Measurements from ENCODE around the gene BAIAP3. TPM values are rescaled to one million over a fixed set of nuclear protein-coding genes. Genes with fewer than 3 reads are reported as not detected.

The BAIAP3 gene
- total and polyA plus RNA-seq, 10 of the 15 experiments (the other 5 are each of a cell fraction or from before 2014, with no cell fraction given), result 0.03 to 0.56 (median 0.17) TPM; not detected in 3

- H3K27me3 ChIP-seq (replicated peaks in 1 of 2; ENCODE audit: control insufficient read depth in 2 of 2, insufficient read depth in 2 of 2, low read length in 1 of 2), result no peaks in the 10 kb centered on the region; a peak in 2 of 4 replicates
These were observed 43.4 kb upstream of the BAIAP3 start for GRCh38 chr16:1290063-1290501.

GRCh38 chr16:1290860-1291575, 42.4 kb upstream of the BAIAP3 start:
- DNase-seq (ENCODE audit: low read depth, low spot score) (no peak), FAIRE-seq (no peak), ATAC-seq (no peak)
- RAD21 ChIA-PET (ENCODE audit: unreplicated experiment), result no interaction called here
- H3K4me1 ChIP-seq (ENCODE audit: control insufficient read depth, insufficient read depth, low read length), result no peaks in the 10 kb centered on the region
- H3K4me3 ChIP-seq, result no peak overlapping the region
- no peaks in the 10 kb centered on the region for H3K79me2 ChIP-seq (ENCODE audit: control insufficient read depth, insufficient read depth, low read length)
- no peak overlapping the region for H3K27ac ChIP-seq (ENCODE audit: control insufficient read depth, insufficient read depth)
- in situ Hi-C loops (cut with MboI), result no loop called here
- intact Hi-C loops (cut with micrococcal nuclease; ENCODE audit: unreplicated experiment), result no loop called here
- POLR2A ChIA-PET, result no interaction called here
- H3K4me2 ChIP-seq (ENCODE audit: control insufficient read depth, insufficient read depth), result no peak overlapping the region
- no peaks in the 10 kb centered on the region for H3K9me3 ChIP-seq (replicated peaks; ENCODE audit: control insufficient read depth, insufficient read depth, low read length)
- no peak overlapping the region for H3K9ac ChIP-seq (ENCODE audit: control insufficient read depth, insufficient read depth, low read length)
- WGBS (ENCODE audit: insufficient coverage, insufficient replicate concordance, low lambda C conversion rate, missing lambda C conversion rate), result 56% methylated on average over 27 of the region's 29 CpGs
- CTCF ChIA-PET, result interaction anchor here (2.0 kb wide), 1 partner anchor 10 kb away, joined by 7 read pairs; no protein-coding TSS in a partner anchor
- SMC1A ChIA-PET (ENCODE audit: uncharacterized antibody, unreplicated experiment), result no interaction called here
- H4K20me1 ChIP-seq (ENCODE audit: control insufficient read depth, insufficient read depth), result no peaks in the 10 kb centered on the region
- H3K27me3 ChIP-seq (replicated peaks in 1 of 2; ENCODE audit: control insufficient read depth in 2 of 2, insufficient read depth in 2 of 2, low read length in 1 of 2), result no peaks in the 10 kb centered on the region; a peak in 2 of 4 replicates
- BruUV-seq (replicated peaks), result no TSS peak
- H3K36me3 ChIP-seq (ENCODE audit: control insufficient read depth in 2 of 2, insufficient read depth in 2 of 2, low read length in 1 of 2), result no peaks in the 10 kb centered on the region
- H2AFZ ChIP-seq (ENCODE audit: control insufficient read depth, low read depth, low read length), result no peak overlapping the region
- TF ChIP-seq ZNF274 (IDR thresholded peaks at IDR 0.05; ENCODE audit: insufficient read depth, insufficient read length) (no peak), CHD1 (IDR thresholded peaks at IDR 0.05; ENCODE audit: low read depth, low read length) (no peak), ZNF384 (IDR thresholded peaks at IDR 0.05; ENCODE audit: borderline replicate concordance, low read depth, low read length) (no peak), USF2 (IDR thresholded peaks at IDR 0.05; ENCODE audit: borderline replicate concordance, low read depth, low read length) (no peak), CHD4 (IDR thresholded peaks at IDR 0.05) (no peak), IKZF2 (IDR thresholded peaks at IDR 0.05) (no peak), RCOR1 (conservative IDR thresholded peaks at IDR 0.05; ENCODE audit: low read depth, low read length) (no peak), E2F4 (IDR thresholded peaks at IDR 0.05; ENCODE audit: low read depth, low read length) (no peak)
- TF ChIP-seq, protein P1, sequence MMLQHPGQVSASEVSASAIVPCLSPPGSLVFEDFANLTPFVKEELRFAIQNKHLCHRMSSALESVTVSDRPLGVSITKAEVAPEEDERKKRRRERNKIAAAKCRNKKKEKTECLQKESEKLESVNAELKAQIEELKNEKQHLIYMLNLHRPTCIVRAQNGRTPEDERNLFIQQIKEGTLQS (IDR thresholded peaks at IDR 0.05; ENCODE audit: borderline replicate concordance, extremely low read depth, low read depth, low read length), result no peak

More at GRCh38 chr16:1290063-1290501, 43.4 kb upstream of the BAIAP3 start:
- H3K4me2 ChIP-seq (ENCODE audit: control insufficient read depth, insufficient read depth), result no peak overlapping the region
- BruUV-seq (replicated peaks), result no TSS peak
- RAD21 ChIA-PET (ENCODE audit: unreplicated experiment), result no interaction called here
- CTCF ChIA-PET, result interaction anchor here (2.0 kb wide), 1 partner anchor 10 kb away, joined by 7 read pairs; no protein-coding TSS in a partner anchor
- no peaks in the 10 kb centered on the region for H3K36me3 ChIP-seq (ENCODE audit: control insufficient read depth in 2 of 2, insufficient read depth in 2 of 2, low read length in 1 of 2)
- H2AFZ ChIP-seq (ENCODE audit: control insufficient read depth, low read depth, low read length), result no peak overlapping the region
- H3K4me3 ChIP-seq, result no peak overlapping the region
- SMC1A ChIA-PET (ENCODE audit: uncharacterized antibody, unreplicated experiment), result no interaction called here
- TF ChIP-seq BCL11A (IDR thresholded peaks at IDR 0.05; ENCODE audit: low read depth, low read length), result no peak
- no peak for TF ChIP-seq HSF1 (IDR thresholded peaks at IDR 0.05; ENCODE audit: low read depth, low read length)
- DNase-seq (ENCODE audit: low read depth, low spot score) (no peak), ATAC-seq (no peak), FAIRE-seq (no peak)
- intact Hi-C loops (cut with micrococcal nuclease; ENCODE audit: unreplicated experiment), result no loop called here
- in situ Hi-C loops (cut with MboI), result no loop called here
- POLR2A ChIA-PET, result no interaction called here
- no peaks in the 10 kb centered on the region for H3K79me2 ChIP-seq (ENCODE audit: control insufficient read depth, insufficient read depth, low read length)
- H3K4me1 ChIP-seq (ENCODE audit: control insufficient read depth, insufficient read depth, low read length), result no peaks in the 10 kb centered on the region
- no peak overlapping the region for H3K27ac ChIP-seq (ENCODE audit: control insufficient read depth, insufficient read depth)
- no peaks in the 10 kb centered on the region for H4K20me1 ChIP-seq (ENCODE audit: control insufficient read depth, insufficient read depth)
- H3K9ac ChIP-seq (ENCODE audit: control insufficient read depth, insufficient read depth, low read length), result no peak overlapping the region
- WGBS (ENCODE audit: insufficient coverage, insufficient replicate concordance, low lambda C conversion rate, missing lambda C conversion rate), result 10% methylated on average over 18 of the region's 22 CpGs
- no peaks in the 10 kb centered on the region for H3K9me3 ChIP-seq (replicated peaks; ENCODE audit: control insufficient read depth, insufficient read depth, low read length)
